NB4 (cell line): ENCODE results near the gene SUFU.

Experiments
- MAX ChIP-seq: IDR thresholded peaks from 2 replicates; pipeline ENCODE4 v1.6.1; 2011; ENCODE audit warnings: low read depth, low read length
- MYC ChIP-seq: IDR thresholded peaks from 2 replicates; pipeline ENCODE4 v1.6.1; 2011; ENCODE audit warnings: low read depth, low read length
- POLR2A ChIP-seq: IDR thresholded peaks from 2 replicates; pipeline ENCODE4 v1.6.1; 2011; ENCODE audit warnings: mild to moderate bottlenecking; ENCODE audit not compliant: insufficient read length; ENCODE audit errors: extremely low read depth
- TF ChIP-seq, protein P1 (sequence below): IDR thresholded peaks from one replicate; pipeline ENCODE4 v1.5.1; 2012; ENCODE audit warnings: low read depth, low read length

DNA sequence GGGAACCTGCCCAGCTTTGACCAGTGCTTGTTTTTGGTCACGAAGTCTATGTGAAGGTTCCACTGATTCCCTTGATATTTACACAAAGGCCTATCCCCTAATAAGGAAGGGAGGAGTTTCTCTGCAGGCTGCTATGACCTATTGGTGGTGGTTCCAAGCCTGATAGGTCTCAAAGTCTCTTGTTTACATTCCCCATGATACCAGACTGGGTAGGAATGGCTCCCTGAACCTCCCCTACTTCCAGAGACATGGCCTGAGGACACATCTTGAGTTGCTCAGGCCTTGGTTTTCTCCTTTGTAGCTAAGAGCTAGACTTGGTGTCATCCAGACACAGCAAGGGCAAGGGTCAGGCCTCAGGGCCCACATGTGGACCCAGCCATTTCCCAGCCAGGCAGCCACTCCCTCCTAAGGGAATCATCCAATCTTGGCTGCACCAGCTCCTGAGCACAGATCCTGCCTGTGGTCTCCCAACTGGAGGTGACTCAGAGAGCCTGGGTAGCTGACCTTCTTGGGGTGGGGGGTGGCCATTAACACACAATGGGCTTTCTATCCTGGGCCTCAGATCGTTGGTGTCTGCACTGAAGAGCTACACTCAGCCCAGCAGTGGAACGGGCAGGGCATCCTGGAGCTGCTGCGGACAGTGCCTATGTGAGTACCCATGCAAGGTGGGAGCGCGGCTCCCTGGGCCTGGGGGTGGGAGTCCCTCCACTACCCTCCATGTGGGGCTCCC lies 89.5 kb downstream of the SUFU start:
- TF ChIP-seq, protein P1, sequence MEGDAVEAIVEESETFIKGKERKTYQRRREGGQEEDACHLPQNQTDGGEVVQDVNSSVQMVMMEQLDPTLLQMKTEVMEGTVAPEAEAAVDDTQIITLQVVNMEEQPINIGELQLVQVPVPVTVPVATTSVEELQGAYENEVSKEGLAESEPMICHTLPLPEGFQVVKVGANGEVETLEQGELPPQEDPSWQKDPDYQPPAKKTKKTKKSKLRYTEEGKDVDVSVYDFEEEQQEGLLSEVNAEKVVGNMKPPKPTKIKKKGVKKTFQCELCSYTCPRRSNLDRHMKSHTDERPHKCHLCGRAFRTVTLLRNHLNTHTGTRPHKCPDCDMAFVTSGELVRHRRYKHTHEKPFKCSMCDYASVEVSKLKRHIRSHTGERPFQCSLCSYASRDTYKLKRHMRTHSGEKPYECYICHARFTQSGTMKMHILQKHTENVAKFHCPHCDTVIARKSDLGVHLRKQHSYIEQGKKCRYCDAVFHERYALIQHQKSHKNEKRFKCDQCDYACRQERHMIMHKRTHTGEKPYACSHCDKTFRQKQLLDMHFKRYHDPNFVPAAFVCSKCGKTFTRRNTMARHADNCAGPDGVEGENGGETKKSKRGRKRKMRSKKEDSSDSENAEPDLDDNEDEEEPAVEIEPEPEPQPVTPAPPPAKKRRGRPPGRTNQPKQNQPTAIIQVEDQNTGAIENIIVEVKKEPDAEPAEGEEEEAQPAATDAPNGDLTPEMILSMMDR = no peak
- TF ChIP-seq POLR2A = no peak
- TF ChIP-seq MAX = no peak
- no peak for TF ChIP-seq MYC
